Measurements from ENCODE around the gene TTC16.

Gene TTC16

DNA sequence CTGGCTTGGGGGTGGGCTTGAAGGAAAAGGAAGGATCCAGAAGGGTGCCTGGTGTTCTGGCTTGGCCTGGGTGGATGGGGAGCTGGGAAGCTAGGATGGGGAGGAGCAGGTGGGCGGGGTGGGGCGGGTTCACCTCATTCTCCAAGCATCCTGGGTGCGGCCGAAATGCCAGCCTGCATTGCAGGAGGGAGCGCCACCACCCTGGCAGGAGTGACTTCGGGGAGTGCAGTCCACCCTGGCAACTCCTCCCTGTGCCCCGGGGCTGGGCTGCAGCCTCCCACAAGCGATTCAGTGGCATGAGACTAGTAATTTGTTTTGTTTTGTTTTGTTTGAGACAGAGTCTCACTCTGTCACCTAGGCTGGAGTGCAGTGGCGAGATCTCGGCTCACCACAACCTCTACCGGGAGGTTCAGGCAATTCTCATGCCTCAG lies 5.5 kb downstream of the TTC16 start:
- no peak for DNase-seq (ENCODE audit: low read depth in 3 of 3)

DNA sequence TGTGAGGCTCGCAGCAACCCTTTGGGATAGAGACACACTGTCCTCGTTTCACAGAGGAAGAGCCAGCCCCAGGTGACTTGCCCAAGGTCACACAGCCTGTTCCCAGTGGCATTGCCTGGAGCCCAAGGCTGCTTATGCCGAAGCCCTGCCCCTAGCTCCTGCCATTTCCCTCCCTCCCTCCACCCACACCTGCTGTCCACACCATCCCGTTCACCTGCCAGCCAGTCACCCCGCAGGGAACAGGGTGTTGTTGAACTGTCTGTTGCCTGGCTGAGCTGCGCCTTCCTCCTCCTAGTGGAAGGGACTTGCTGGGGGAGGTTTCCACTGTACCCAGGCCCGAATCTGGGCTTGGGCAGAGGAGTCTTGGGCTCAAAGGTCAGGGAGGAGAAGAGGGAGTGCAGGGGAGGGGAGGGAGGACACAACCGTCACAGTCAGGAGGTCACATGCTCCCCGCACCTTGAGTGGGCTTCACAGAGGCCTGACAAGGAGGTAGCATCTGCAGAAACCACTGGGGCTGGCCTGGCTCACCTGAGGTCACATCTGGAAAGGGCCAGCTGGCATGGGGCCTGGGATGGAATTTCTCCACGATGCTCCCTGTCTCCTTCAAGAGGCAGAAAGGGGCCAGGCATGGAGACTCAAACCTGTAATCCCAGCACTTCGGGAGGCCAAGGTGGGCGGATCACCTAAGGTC lies 6.3 kb downstream of the TTC16 start:
- no peak for DNase-seq (ENCODE audit: low read depth in 3 of 3)

DNA sequence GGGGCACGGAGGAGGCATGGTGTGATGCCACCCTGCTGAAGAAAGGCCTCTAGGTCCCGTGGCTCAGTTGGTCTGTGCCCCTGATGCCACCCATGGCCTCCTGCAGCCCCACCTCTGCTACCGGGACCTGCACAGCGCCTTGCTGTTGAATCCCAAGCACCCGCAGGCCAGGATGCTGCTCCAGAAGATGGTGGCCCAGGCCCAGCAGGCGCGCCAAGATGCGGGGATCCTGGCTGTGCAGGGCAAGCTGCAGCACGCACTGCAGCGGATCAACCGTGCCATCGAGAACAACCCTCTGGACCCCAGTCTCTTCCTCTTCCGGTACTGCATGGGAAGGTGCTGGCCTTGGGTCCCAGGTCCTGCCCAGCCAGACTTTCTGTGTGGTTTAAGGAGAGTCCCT lies 7.1 kb downstream of the TTC16 start:
- no peak for DNase-seq (ENCODE audit: low read depth in 3 of 3)

DNA sequence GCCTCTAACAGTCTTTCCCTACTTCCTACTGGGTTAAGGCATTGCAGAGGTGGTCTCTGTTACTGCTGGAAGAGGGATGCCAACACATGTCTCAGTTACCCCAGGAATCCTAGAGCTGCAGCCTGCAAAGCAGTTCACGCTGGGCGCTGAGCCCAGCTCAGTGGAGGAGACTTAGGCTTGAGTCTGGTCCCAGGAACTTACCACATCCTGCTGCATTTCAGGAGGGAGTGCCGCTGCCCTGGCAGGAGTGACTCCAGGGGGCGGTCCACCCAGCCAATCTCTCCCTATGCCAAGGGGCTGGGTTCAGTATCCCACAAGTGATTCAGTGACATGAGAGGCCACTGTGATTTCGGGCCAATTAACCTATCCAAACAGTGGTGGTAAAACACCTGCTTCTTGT lies 7.6 kb downstream of the TTC16 start:
- no peak for DNase-seq (ENCODE audit: low read depth in 3 of 3)

DNA sequence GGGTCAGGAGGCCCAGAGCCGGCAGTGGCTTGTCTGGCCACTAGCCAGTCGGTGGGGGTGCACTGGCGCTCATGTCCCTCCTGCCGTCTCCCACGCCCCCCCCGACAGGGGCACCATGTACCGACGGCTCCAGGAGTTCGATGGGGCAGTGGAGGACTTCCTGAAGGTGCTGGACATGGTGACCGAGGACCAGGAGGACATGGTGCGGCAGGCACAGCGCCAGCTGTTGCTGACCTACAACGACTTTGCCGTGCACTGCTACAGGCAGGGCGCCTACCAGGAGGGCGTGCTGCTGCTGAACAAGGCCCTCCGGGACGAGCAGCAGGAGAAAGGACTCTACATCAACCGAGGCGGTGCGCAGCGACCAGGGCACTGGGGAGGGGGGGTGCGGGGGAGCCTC lies 8.1 kb downstream of the TTC16 start:
- DNase-seq (ENCODE audit: low read depth in 3 of 3), result no peak

DNA sequence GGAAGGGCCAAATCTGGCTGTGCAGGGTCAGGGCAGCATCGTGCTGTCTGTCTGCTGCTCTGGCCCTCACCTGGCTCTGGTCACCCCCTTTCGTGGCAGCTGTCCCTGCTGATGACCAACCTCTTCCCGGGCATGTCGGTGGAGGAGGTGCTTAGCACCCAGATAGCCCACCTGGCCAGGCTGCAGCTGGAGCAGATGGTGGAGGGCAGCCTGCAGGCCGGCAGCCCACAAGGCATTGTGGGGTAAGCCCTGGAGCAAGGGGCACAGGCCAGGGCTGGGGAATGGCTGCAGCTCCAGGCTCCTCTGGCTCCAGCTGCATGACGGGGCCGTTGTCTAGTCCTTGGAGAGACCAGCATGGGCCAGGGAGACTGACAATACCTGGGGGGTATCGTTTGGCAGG lies 11.0 kb downstream of the TTC16 start:
- no peak for DNase-seq (ENCODE audit: low read depth in 3 of 3)

DNA sequence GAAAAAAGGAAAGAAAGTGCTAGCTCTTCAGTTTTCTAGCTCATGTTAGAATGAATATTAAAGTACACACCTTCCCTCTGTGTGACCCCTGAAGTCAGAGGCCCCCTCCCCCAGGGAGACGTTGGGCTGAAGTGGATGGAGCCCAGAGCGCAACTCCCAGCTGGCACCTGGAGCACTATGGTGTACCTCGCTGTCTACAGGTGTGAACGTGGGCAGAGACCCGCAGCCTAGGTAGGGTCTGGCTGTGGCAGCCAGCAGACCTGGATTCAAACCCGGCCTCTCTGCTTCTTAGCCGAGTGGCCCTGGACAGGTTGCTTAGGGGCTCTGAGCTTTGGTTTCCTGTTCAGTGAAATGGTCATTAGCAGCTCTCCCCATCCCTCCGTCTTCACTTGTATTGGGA lies 12.9 kb downstream of the TTC16 start:
- no peak for DNase-seq (ENCODE audit: low read depth in 3 of 3)

DNA sequence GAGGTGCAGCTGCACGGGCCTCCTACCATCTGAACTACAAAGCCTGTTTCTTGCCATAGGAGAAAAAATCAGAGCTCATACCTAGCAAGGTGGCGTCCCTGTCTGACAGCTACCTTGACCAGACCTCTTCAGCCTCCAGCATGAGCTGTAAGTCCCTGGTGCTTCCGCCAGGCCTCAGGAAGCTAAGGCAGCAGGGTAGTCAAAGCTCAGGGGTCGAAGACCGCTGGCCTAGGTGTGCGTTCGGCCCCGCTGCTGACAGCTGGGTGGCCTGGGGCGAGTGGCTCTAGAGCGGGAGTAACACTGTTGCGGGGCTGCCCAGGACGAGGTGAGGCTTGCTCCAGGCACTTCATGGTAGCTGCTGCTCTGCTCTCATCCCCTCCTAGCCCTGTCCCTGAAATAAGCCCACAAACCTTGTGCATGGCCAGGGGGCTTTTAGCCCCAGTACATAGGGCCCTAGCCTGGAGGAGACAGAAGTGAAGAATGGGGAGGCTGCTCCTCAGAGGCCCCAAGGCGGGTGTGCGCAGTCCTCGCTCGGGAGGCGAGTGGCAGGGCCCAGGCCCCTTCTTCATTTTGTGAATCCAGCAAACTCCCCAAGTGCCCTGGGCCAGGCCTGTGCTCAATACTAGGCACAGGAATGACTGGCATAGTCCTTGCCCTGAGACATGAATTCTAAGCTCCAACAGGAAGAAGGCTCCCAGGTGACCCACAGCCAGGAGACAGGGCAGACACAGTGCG lies 13.8 kb downstream of the TTC16 start:
- DNase-seq (ENCODE audit: low read depth in 3 of 3), result no peak

DNA sequence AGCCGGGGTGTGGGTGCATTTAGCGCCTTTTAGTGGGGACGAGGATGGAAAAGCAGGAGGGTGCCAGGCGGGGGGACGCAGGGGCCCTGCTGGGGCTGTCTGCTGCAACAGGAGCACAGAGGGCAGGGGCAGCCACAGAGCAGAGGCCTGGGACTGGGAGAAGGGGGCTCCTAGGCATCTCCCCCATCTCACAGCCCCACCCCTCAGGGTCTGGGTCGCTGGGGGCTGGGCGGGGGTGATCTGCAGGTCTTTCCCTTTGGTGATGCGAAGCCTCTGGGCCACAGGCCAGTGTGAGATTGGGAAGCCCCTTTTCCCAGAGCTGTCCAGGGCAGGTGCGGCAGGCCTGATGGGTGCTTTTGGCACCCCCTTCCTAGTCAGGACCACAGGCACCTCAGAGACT lies 14.4 kb downstream of the TTC16 start:
- no peak for DNase-seq (ENCODE audit: low read depth in 3 of 3)

DNA sequence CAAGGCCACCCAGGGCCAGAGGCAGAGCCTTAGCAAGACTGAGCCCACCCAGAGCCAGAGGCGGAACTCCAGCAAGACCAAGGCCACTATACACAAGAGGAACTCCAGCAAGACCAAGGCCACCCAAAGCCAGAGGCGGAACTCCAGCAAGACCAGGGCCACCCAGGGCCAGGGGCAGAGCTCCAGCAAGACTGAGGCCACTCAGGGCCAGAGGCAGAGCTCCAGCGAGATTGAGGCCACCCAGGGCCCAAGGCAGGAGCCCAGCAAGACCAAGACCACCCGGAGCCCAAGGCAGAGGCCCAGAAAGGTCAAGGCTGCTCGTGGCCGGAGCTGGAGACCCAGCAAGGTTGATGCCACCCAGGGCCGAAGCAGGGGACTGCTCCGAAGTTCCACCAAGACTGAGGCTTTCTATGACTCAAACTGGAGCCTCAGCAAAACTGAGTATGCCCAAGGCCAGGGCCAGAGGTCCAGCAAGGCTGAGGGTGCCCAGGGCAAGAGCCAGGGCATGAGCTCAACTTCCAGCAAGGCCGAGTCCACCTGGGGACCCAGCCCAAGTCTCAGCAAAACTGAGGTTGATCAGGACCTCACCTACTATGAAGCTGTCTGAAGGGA lies 15.0 kb downstream of the TTC16 start:
- DNase-seq (ENCODE audit: low read depth in 3 of 3), result no peak

DNA sequence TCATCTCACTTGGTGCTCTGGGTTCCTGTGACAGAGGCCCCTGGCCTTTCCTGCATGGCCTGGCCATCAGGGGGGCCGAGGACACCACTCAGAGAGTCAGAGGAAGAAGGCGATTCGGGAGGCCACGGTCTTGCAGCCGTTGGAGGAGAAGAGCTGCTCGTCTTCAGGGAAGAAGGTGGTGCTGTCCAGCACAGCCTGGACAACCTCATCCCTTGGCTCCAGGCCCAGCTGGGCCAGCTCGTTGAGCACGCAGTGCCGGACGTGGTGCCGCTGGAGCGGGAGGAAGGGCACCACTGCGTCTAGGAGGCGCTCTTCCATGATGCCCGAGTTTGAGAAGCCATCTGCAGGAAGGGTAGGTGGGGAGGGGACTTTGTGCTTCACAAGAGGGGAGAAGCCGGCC lies 16.1 kb downstream of the TTC16 start:
- no peak for DNase-seq (ENCODE audit: low read depth in 3 of 3)

DNA sequence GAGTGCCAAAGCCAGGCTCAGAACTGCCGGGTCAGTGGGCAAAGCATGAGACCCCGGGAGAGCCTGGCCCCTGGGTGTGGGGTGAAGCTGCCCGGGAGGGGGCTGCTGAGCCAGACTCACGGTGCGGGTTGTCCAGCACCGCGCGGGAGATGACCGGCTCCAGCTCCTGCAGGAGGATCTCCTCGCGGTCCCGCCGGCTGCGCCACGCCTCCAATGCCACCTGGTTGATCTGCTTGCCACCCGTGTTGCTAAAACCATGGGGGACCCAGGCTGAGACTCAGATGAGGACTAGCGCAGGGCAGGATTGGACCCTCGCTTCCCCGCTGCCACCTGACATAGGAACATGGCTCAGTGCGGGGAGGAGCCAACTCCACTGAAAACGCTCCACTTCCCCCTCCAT lies 16.6 kb downstream of the TTC16 start:
- no peak for DNase-seq (ENCODE audit: low read depth in 3 of 3)

DNA sequence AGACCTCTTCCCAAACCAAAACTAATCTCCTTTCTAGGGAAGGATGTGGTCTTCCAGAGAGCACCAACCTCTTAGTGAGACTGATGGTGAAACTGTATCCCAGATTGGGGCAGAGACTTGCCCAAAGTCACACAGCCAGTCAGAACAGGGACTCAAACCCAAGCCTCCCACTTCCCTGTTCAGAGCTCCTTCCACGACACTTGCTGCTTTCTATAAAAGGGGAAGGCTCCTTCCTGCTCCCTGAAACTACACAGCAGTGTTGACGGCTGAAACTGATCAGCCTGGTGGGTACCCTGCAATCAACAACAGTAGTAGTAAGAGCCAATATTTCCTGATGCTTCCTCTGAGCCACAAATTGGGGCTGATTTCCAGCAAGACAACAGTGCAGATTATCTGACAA lies 17.7 kb downstream of the TTC16 start:
- no peak for DNase-seq (ENCODE audit: low read depth in 3 of 3)

DNA sequence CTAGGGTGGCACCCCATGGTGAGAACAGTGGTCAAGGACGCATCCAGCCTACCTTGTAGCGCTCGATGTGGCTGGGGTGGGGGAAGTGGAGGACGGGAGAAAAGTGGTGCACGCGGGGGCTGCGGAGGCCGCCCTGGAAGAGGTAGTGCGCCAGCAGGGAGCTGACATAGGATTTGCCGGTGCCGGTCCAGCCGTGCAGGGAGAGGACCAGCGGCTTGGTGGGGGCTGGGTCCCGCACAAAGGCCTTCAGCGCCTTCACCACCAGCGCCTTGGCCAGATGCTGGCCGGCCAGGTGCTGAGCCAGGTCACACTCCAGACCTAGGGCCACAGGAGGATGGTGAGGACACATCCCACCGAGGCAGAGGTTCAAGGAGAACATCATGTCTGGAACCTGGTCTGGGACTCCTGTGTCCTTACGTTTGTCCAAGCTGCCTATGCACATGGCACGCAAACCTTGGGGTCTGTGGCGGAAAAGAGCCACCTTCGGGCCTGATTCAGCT lies 18.4 kb downstream of the TTC16 start:
- DNase-seq (ENCODE audit: low read depth in 3 of 3), result peak in 1 of 3 donors; percentile 80

DNA sequence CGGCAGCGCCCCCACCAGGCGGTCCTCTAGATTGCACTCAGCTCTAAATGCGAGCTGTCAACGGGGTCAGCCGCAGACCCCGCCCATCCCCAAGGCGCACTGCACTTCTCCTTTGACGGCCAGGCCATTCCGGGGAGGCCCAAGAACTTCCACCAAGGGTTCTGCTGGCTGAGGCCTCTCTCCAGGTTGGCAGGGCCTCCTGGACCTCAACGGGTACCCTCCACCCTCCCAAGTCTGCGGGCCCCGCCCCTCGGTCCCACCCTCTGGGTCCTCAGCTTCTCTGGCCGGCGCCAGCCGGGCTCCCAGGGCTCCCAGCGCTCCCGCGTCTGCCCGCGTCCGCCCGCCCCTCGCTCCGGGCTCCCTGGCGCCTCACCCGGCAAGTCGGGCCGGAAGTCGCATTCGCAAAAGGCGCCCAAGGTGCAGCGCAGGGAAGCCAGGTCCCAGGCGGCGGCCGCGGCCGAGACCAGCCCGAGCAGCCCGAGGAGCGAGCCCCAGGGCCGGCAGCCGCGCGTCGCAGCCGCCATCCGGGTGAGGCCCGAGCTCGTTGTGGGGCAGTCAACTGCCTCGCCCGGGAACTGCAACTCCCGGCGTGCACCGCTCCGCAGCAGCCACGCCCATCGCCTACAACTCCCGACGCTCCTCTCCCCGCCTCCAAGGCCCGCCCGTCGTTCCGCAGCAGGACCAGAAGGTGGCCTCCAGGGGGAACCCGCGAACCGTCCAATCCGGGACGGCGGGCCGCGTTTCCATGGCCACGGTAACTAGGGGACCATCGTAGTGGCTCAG lies 19.1 kb downstream of the TTC16 start, which contains the start of gene TOR2A:
TOR2A (minus strand) TSS at position 548 of the 783 bp plus-strand sequence; CDS start at position 524, 24 bp downstream.
- peak; percentile 96 to 99 (median 97) for DNase-seq (ENCODE audit: low read depth in 3 of 3)

DNA sequence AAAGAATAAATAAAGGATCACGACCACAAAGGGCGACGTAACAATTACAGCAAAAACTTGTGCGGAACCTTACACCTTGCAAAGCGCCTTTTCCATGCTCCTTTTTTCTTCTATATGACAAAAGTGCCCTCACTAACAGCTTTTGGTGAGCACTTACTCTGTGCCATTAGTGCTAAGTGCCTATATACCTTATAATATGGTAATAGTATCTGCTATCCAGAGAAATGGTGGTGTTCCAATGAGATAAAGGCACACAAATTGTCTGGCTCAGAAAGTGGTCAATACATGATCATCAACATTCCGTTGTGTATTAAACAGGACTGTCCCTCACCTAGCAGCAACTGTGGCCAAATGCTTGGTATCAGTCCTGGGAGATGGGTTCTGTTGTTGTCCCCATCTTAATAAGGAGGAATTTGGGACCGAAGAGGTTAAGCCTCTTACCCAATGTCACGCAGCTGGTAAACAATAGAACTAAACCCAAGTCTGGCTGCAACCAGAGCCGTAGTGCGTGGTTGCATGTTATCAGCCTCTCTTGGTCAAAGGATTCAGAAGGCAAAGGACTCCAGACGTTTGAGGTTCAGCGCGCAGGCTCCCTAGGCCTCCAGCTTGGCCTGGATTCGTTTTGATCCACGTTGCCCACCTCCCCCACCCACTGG lies 19.8 kb downstream of the TTC16 start:
- DNase-seq (ENCODE audit: low read depth in 3 of 3), result no peak

DNA sequence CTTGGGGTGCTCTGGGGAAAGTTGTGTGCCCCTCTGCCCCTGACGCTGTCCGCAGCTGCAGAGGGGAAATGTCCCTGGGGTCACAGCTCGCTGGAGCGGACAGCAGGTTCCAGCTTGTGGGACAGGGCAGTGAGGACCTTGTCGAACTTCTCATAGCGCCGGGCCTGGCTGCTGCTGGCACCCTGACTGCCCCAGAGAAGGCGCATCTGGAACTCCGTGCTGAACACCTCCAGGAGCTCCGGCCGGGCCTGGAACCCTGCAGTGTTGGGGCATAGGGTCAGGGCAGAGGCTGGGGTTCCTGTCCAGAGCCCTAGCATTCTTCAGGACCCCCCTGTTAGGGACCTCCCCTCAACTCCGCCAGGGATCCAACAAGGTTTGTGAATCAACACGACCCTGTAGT lies 22.8 kb downstream of the TTC16 start:
- DNase-seq (ENCODE audit: low read depth in 3 of 3), result no peak

DNA sequence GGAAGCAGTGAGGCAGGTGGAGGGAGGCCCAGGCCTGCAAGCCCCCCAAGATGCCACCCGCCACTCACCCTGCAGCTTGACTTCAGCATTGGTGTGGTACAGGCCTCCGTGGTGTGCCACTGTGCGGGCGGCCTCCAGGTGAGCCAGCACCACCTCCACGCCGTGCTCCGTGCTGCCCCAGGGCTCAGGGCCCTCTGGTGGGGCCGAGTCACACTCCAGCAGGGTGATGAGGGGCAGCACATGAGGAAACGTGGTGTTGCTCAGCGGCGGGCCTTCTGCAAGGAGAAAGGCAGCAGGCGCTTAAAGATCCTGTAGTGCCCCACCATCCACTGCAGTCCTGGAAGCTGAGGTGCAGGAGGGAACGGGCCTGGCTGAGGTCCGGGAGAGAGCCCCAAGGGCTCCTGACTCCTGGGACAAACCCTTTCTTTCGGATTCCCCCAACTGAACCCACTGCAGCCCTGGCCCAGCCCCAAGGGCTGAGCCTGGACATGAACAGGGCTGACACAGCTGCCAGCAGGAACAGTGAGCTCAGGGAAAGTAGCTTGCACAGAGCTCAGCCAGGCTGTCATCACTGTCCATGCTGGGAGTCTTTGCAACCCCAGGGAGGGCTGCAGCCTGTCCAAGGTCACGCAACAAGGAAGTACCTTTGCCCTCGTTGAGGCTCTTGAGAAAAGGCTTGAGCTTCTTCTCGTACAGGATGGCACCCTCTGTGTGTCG lies 23.9 kb downstream of the TTC16 start:
- DNase-seq (ENCODE audit: low read depth in 3 of 3), result no peak

DNA sequence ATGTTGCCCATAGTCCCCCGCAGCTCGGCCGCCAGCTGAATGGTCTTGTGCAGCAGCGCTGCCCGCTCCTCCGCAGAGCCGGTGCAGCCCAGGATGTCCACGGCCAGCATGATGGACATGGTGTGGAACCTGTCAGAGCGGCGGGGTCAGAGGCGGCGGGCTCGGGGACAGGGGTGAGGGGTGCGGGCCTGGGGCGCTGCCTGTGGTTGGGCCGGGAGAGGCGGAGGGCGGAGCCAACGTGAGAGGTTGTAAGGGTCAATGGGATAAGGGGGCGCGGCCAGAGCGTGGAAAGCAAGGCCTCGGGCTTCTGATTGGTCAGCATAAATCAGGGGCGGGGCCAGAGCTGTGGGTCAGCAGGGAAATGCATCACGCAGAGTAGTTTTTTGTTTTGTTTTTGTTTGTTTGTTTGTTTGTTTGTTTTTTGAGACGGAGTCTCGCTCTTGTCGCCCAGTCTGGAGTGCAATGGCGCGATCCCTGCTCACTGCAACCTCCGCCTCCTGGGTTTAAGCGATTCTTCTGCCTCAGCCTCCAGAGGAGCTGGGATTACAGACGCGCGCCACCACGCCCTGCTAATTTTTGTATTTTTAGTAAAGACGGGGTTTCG lies 26.1 kb downstream of the TTC16 start:
- no peak for DNase-seq (ENCODE audit: low read depth in 3 of 3)

DNA sequence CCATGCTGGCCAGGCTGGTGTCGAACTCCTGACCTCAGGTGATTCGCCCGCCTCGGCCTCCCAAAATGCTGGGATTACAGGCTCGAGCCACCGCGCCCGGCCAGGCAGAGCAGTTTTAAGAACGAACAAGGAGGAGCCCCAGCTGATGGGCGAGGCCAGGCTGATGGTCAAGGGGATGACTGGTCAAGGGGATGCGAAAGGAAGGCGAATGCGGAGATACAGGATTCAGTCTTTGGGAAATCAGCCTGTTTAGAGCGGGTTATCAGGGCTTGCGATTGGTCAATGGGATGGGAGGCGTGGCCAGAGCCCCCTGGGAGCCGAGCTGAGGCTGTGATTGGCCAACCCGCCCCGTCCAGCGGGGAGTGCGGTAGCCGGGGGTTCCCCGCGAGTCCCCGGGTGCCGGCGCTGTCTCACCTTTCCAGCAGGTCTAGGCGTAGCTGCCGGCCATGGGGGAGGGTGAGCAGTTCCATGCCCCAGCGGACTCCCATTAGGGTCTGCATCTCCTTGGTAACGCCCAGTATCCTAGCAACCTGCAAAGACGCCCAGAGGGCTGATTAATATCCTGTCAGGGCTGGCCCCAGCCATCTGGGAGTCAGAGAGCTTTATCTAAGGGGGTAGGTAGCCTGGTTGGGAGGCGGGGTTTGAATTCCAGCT lies 26.7 kb downstream of the TTC16 start:
- DNase-seq (ENCODE audit: low read depth in 3 of 3), result no peak

Measured in stimulated activated CD4-positive, alpha-beta T cell treated with anti-CD3 and anti-CD28 coated beads, TNF-alpha, amount 100 ng/mL, for 48 hours (primary cell).